K562 (cell line): ENCODE data around the gene ZNF41. TPM values are rescaled to one million over a fixed set of nuclear protein-coding genes. Genes with fewer than 3 reads are reported as not detected.

Source experiments
- ATAC-seq: fragments of 200-7000 bp; cut with Tn5 transposase; 3 replicates; pipeline ENCODE4 v1.9.1; 2020; ENCODE audit warnings: moderate library complexity
- BruUV-seq: library from RNA; stranded (reverse); fragments of 400-500 nt; replicated peaks from 2 replicates; lab custom pipeline; 2021; lab: Mats Ljungman, UMichigan
- CTCF ChIA-PET: fragments of 300-600 bp; formaldehyde crosslinking; extraction: SDS; loops from one replicate; lab custom pipeline; 2021; ENCODE audit warnings: low intra/inter-chr PET ratio; lab: Yijun Ruan, JAX
- POLR2A ChIA-PET: fragments of 300-600, 350-650 bp; sonication (Branson Sonifier 250); formaldehyde crosslinking; extraction: SDS; loops from one replicate; lab custom pipeline; 2021; ENCODE audit warnings: antibody characterized with exemption, inconsistent platforms; lab: Yijun Ruan, JAX
- DNase-seq, 4 experiments: peaks; one replicate each; pipeline versions ENCODE4 v3.0.0 to v3.0.0-alpha.2; 2011 to 2018; ENCODE audit warnings: low spot score in 3 of 4, mixed read lengths in 3 of 4; ENCODE audit errors: extremely low read depth in 1 of 4
- FAIRE-seq: peaks from 2 replicates; lab custom pipeline; 2011; peaks lifted over from hg19 to GRCh38; lab: Jason Lieb, UNC
- H2AFZ ChIP-seq: 2 replicates; pipeline ENCODE4 v1.6.0; 2011; ENCODE audit warnings: low read depth, low read length, control low read depth, inconsistent platforms
- H3K27ac ChIP-seq: fragments of 200-600 bp; 3 replicates; pipeline ENCODE4 v1.8.0; 2011; ENCODE audit warnings: low read depth, mild to moderate bottlenecking, control low read depth, inconsistent platforms, low read length, moderate library complexity, mixed read lengths; ENCODE audit errors: extremely low read depth
- H3K27me3 ChIP-seq, 2 experiments: fragments of 300-600 bp in 1 of 2; 2 replicates in 1 of 2; 3 replicates in 1 of 2; pipeline versions ENCODE4 v1.6.0 to v1.8.0; 2011; ENCODE audit warnings: inconsistent platforms in 2 of 2, low read length in 2 of 2, mild to moderate bottlenecking in 1 of 2, mixed read lengths in 1 of 2, moderate library complexity in 1 of 2; ENCODE audit not compliant: control insufficient read depth in 2 of 2, insufficient read depth in 2 of 2
- H3K36me3 ChIP-seq: fragments of 300-600 bp; 3 replicates; pipeline ENCODE4 v1.8.0; 2011; ENCODE audit warnings: mild to moderate bottlenecking, low read length, inconsistent platforms; ENCODE audit not compliant: control insufficient read depth, insufficient read depth
- H3K4me1 ChIP-seq, 2 experiments: fragments of 200-600 bp in 1 of 2; replicated peaks in 1 of 2; 2 replicates in 1 of 2; 3 replicates in 1 of 2; pipeline versions ENCODE4 v1.5.1 to v1.8.0; 2011; ENCODE audit warnings: inconsistent platforms in 2 of 2, low read length in 2 of 2, mild to moderate bottlenecking in 1 of 2, mixed read lengths in 1 of 2, moderate library complexity in 1 of 2; ENCODE audit not compliant: control insufficient read depth in 2 of 2, insufficient read depth in 2 of 2
- H3K4me2 ChIP-seq: 2 replicates; pipeline ENCODE4 v1.6.1; 2011; ENCODE audit warnings: low read length, control low read depth, inconsistent platforms, mixed read lengths; ENCODE audit not compliant: insufficient read depth
- H3K4me3 ChIP-seq: fragments of 200-600 bp; sonication (generic), shearing (Covaris generic); 2 replicates; pipeline ENCODE4 v1.5.1; 2016; ENCODE audit warnings: control low read depth, inconsistent platforms
- H3K79me2 ChIP-seq: fragments of 200-600 bp; 3 replicates; pipeline ENCODE4 v1.8.0; 2011; ENCODE audit warnings: low read length, inconsistent platforms; ENCODE audit not compliant: control insufficient read depth, insufficient read depth
- H3K9ac ChIP-seq, 2 experiments: 2 replicates each; pipeline versions ENCODE4 v1.6.0 to v1.6.1; 2011; ENCODE audit warnings: low read depth in 2 of 2, low read length in 2 of 2, control low read depth in 1 of 2, inconsistent platforms in 1 of 2, mild to moderate bottlenecking in 1 of 2, mixed read lengths in 1 of 2; ENCODE audit not compliant: insufficient read depth in 1 of 2
- H3K9me1 ChIP-seq: one replicate; pipeline ENCODE4 v1.6.0; 2011; ENCODE audit warnings: inconsistent platforms, mild to moderate bottlenecking, low read length, moderate library complexity; ENCODE audit not compliant: control insufficient read depth, insufficient read depth
- H3K9me3 ChIP-seq: replicated peaks from 2 replicates; pipeline ENCODE4 v1.5.1; 2011; ENCODE audit warnings: low read depth, low read length, inconsistent platforms; ENCODE audit not compliant: control insufficient read depth, insufficient read depth
- H4K20me1 ChIP-seq: replicated peaks from 2 replicates; pipeline ENCODE4 v1.6.1; 2011; ENCODE audit warnings: low read length, inconsistent platforms, mixed read lengths; ENCODE audit not compliant: control insufficient read depth, insufficient read depth
- ARID3B ChIP-seq: fragments of 250-450 bp; sonication (Bioruptor Pico); IDR thresholded peaks from 2 replicates; pipeline ENCODE4 v1.4.0; 2020; ENCODE audit warnings: borderline replicate concordance
- BCL6 ChIP-seq: fragments of 250-450 bp; sonication (Bioruptor Pico); IDR thresholded peaks from 2 replicates; pipeline ENCODE4 v1.4.0; 2020
- KAT7 ChIP-seq: sonication (generic); formaldehyde crosslinking; IDR thresholded peaks from 2 replicates; pipeline ENCODE4 v1.8.0; 2022; ENCODE audit warnings: missing genetic modification reagents, mild to moderate bottlenecking, borderline replicate concordance
- PHF20 ChIP-seq: fragments of 450-650 bp; IDR thresholded peaks from 2 replicates; pipeline ENCODE4 v1.6.1; 2018; ENCODE audit not compliant: partially characterized antibody
- PML ChIP-seq: IDR thresholded peaks from 2 replicates; pipeline ENCODE4 v1.6.1; 2012; ENCODE audit warnings: low read length, inconsistent platforms
- RBM25 ChIP-seq: fragments of 200-400 bp; formaldehyde crosslinking; IDR thresholded peaks from 2 replicates; pipeline ENCODE4 v1.6.1; 2018; ENCODE audit warnings: low read length, low read depth, moderate library complexity; ENCODE audit not compliant: severe bottlenecking
- SIX5 ChIP-seq, 2 experiments: IDR thresholded peaks; 2 replicates each; pipeline ENCODE4 v1.6.1; 2011; ENCODE audit warnings: low read length in 2 of 2, borderline replicate concordance in 1 of 2, low read depth in 1 of 2, mild to moderate bottlenecking in 1 of 2, moderate library complexity in 1 of 2; ENCODE audit not compliant: insufficient read depth in 1 of 2
- SRSF3 ChIP-seq: fragments of 200-400 bp; formaldehyde crosslinking; IDR thresholded peaks from 2 replicates; pipeline ENCODE4 v1.6.1; 2016; ENCODE audit warnings: mild to moderate bottlenecking, low read length, moderate library complexity; ENCODE audit not compliant: insufficient read depth
- ZNF124 ChIP-seq: sonication (generic); formaldehyde crosslinking; IDR thresholded peaks from 2 replicates; pipeline ENCODE4 v1.8.1; 2022; ENCODE audit warnings: missing genetic modification reagents
- ZNF133 ChIP-seq: fragments of 250-450 bp; sonication (Bioruptor Pico); IDR thresholded peaks from 2 replicates; pipeline ENCODE4 v1.4.0; 2020; ENCODE audit warnings: mild to moderate bottlenecking
- ZNF57 ChIP-seq: fragments of 450-650 bp; formaldehyde crosslinking; IDR thresholded peaks from 2 replicates; pipeline ENCODE4 v1.4.0; 2020; ENCODE audit warnings: mild to moderate bottlenecking, moderate library complexity
- WGBS: fragments of 100-300 bp; shearing (Covaris generic); methylation state at CpG from one replicate; pipeline ENCODE4 v1.1.6; 2016; ENCODE audit warnings: low coverage, mixed read lengths; ENCODE audit not compliant: insufficient coverage; ENCODE audit errors: missing lambda C conversion rate; 5-methylcytosine and 5-hydroxymethylcytosine counted together
- in situ Hi-C: fragments of 300-500 bp; cut with MboI; formaldehyde crosslinking; loops from 4 replicates; pipeline ENCODE4 v1.15.0; 2018; ENCODE audit warnings: inconsistent platforms, mixed read lengths
- intact Hi-C: fragments of 100-400 bp; cut with micrococcal nuclease; formaldehyde crosslinking; loops from 2 replicates; pipeline ENCODE4 v1.14.2; 2022
- polyA plus RNA-seq, 8 experiments: library from polyadenylated mRNA; depleted of rRNA in 4 of 8; stranded (reverse) in 5 of 8; unstranded in 3 of 8; fragments of >200 nt; fragmentation: Nextera tagmentation in 2 of 8; fragmentation: Illumina TruSeq in 1 of 8; extraction: Ambion mirVana in 2 of 8; extraction: Trizol in 1 of 8; gene quantifications; 2 replicates each; pipeline versions ENCODE4 v1.2.1 to v1.2.3, GENCODE V29; 2011 to 2014; ENCODE audit warnings: inconsistent platforms in 1 of 8, missing spikeins in 1 of 8
- total RNA-seq, 7 experiments: library from RNA; depleted of rRNA in 6 of 7; stranded (reverse); fragments of >200 nt in 6 of 7; fragmentation: Illumina TruSeq in 2 of 7; extraction: Trizol in 2 of 7; gene quantifications; 2 replicates each; pipeline versions ENCODE4 v1.2.1 to v1.2.3, GENCODE V29; 2011 to 2021; ENCODE audit warnings: low replicate concordance in 1 of 7
- TF ChIP-seq, protein P1 (sequence below): fragments of 250-450 bp; sonication (Bioruptor Pico); IDR thresholded peaks from 2 replicates; pipeline ENCODE4 v1.5.0; 2020; ENCODE audit warnings: mild to moderate bottlenecking, borderline replicate concordance

Gene ZNF41
- total and polyA plus RNA-seq, 9 of the 15 experiments (the other 6 are each of a cell fraction or from before 2014, with no cell fraction given) = 0.53 to 8.6 (median 6.6) TPM

- 100% methylated on average over 2 of the region's 2 CpGs for WGBS
- CTCF ChIA-PET = no interaction called here
- H3K4me2 ChIP-seq = no peak overlapping the region
- POLR2A ChIA-PET = no interaction called here
- H3K9me3 ChIP-seq = peaks cover 7% of the 10 kb centered on the region
- no TSS peak for BruUV-seq
- ATAC-seq (no peak), DNase-seq (no peak), FAIRE-seq (no peak)
- H3K4me1 ChIP-seq = no peaks in the 10 kb centered on the region
- H3K79me2 ChIP-seq = no peaks in the 10 kb centered on the region
- H3K4me3 ChIP-seq = no peak overlapping the region
- no peaks in the 10 kb centered on the region for H3K27me3 ChIP-seq
- TF ChIP-seq SIX5 (IDR thresholded peaks at IDR 0.05; ENCODE audit: borderline replicate concordance in 1 of 2, insufficient read depth in 1 of 2, low read depth in 1 of 2, low read length in 2 of 2) (no peak), ZNF133 (no peak), ZNF124 (CRISPR knock-in tag) (no peak), RBM25 (no peak), SRSF3 (no peak), PHF20 (no peak), KAT7 (CRISPR knock-in tag) (no peak), ARID3B (CRISPR knock-in tag) (no peak), ZNF57 (no peak), PML (no peak), BCL6 (CRISPR knock-in tag) (no peak)
- TF ChIP-seq, protein P1, sequence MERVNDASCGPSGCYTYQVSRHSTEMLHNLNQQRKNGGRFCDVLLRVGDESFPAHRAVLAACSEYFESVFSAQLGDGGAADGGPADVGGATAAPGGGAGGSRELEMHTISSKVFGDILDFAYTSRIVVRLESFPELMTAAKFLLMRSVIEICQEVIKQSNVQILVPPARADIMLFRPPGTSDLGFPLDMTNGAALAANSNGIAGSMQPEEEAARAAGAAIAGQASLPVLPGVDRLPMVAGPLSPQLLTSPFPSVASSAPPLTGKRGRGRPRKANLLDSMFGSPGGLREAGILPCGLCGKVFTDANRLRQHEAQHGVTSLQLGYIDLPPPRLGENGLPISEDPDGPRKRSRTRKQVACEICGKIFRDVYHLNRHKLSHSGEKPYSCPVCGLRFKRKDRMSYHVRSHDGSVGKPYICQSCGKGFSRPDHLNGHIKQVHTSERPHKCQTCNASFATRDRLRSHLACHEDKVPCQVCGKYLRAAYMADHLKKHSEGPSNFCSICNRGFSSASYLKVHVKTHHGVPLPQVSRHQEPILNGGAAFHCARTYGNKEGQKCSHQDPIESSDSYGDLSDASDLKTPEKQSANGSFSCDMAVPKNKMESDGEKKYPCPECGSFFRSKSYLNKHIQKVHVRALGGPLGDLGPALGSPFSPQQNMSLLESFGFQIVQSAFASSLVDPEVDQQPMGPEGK (CRISPR knock-in tag) = no peak
- H3K27ac ChIP-seq = no peak overlapping the region
- intact Hi-C loops (no loop called here), in situ Hi-C loops (no loop called here)
- H3K9ac ChIP-seq = no peak overlapping the region
- H3K36me3 ChIP-seq = peaks cover 8% of the 10 kb centered on the region; the same call in 1 of the 3 replicates
- no peak overlapping the region for H2AFZ ChIP-seq
- no peaks in the 10 kb centered on the region for H4K20me1 ChIP-seq
- H3K9me1 ChIP-seq = no peaks in the 10 kb centered on the region
Observed at GRCh38 chrX:47446431-47446830, 36.6 kb downstream of the ZNF41 start.
